SKM-1 (cell line): ENCODE data around the gene OGFOD3.
"Not testable (repeated sequence)": the region's sequence is repeated elsewhere in the genome, so short reads cannot be mapped to it uniquely, and the experiment has no call there.

Experiments
- DNase-seq: peaks from one replicate; lab custom pipeline; 2025; ENCODE audit not compliant: unreplicated experiment; lab: John Stamatoyannopoulos, UW

The OGFOD3 gene

DNA sequence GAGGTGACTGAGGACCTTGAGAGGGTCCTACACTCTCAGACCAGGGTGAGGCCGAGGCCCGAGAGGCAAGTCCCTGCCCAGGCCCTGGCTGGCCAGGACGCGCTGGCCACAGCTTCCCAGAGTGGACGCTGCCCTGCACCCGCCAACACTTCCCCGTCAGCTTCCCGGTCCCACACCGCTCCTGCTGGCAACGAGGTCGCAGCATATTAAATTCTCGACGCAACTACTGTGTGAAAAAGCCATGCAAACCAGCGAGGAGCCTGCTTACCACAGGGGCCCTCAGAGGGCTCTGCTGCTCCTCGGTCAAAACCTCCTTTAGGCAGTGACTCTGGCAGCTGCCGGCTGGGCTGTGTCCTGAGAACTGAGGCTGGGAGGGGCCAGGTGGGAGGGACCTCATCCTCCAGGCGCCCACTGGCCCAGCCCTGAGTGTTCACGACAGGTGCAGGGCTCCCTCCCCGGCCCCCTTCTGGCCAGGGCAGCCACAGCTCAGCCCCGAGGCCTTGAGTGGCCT lies 61.5 kb downstream of the OGFOD3 start:
- DNase-seq: no peak

DNA sequence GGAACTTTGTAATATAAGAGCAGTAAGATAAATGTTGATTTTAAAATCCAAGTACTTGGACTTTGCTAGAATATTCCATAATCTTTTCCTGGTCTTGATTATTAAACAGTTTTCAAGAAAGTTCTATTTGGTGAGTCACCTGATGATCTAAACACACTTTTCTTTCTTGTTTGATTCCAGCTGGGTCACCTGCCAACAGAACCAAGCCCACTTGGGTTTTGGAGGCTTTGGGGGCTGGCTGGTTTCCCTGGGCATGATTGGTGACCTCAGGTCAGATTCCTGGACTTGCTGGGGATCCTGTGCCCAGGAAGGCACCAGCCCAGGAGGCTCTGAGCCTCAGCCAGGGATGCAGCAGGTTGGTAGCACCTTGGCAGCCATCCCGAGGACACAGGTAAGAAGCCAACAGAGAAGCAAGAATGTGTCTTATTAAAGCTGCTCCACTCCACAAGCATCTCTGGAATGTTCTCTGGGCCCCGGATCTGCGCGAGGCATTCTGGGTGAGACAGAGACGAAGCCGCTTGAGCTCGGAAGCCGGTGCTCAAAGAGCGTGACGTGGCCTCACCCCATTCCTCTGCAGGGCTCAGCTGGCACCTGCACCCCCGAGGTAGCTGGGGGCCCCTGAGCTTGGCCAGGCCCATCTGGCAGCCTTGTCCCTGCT lies 62.5 kb downstream of the OGFOD3 start:
- no peak for DNase-seq

DNA sequence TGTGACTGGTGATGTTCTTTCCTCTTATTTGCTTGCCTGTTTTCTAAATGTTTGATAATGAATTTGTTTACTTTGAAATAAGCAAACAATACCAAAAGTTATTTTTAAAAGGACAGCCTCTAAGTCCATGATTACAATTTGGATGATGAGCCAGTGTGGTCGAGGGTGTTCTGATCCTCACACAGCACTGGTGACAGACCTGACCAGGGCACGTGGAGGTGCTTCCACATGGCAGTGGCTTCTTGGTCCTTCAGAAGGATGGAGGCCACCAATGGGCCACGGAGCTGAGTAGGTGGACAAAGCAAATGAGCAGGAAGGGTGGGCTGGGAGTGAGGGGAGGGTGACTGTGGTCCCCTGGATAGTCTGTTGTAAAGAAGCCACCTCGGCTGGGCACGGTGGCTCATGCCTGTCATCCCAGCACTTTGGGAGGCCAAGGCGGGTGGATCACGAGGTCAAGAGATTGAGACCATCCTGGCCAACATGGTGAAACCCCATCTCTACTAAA lies 63.5 kb downstream of the OGFOD3 start:
- no peak for DNase-seq

DNA sequence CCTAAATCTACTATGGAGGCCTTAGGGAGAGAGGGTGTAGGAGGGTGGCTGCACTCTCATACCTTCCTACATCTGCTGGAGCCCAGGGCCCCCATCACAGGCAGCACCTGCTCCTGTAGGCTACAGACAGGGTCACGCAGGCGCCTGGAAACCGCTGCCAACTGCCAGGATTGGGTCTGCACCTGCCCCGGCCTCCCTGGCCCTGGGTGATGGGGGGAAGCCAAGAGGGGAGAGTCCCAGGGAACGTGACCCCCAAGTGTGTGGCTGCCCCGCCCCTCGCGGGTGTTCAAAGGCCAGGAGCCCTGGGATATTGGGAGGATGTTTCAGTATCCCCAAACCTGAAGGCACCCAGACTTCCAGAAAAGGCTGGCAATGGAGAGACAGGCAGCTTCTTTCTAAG lies 64.9 kb downstream of the OGFOD3 start:
- no peak for DNase-seq

DNA sequence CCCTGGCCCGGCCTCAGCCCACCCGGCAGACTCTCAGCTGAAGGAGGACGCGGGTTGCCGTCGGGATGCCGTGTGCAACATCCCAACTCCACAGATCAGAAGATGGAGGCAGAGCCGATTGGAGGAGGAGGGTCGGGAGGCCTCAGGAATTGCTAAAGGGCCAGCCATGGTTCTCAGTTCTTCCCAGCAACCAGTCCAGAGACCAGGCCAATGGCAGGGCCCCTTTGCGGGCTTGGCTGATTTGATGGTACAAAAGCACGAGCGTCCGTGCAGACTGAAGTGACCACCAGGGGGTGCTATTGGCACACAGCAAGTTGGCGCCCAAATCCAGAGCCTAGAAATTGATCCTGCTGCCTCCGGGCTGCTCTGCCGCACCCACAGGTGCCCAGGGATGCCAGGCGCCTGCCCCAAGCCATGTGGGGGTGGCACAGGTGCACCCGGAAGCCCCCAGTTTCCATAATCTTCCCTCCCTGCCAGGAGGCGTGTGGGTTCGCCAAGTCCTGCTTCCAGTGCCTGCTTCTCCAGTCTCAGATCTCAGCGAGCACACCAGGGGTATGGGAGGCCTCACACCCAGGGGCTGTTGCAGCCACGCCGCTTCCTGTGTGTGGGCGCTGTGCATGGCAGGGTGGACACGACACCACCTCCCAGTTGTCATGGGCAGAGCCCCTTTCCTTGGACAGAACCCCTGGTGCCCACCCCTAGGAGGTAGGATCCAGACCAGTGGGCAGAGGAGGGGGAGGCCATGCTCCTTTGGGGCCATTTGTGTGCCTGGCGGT lies 66.5 kb downstream of the OGFOD3 start:
- DNase-seq: peak; percentile 80

DNA sequence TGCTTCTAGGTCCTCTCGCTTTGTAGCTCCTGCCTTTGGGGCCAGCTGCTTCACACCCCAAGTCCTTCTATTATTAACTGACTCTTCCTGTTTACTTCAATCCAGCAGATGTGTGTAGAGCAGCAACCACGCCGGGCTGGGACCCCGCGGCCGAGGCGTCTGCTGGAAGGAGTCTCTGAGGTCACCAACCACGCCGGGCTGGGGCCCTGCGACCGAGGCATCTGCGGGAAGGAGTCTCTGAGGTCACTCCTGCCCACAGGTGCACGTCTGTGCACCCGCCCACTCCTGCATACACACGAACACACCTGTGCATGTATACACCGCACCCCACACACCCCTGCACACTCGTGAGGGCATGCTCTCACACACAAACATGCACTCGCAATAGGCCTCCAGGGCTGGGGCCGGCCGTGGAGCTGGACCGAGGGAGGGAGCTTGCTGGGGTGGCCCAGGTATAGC lies 67.1 kb downstream of the OGFOD3 start:
- DNase-seq: no peak

DNA sequence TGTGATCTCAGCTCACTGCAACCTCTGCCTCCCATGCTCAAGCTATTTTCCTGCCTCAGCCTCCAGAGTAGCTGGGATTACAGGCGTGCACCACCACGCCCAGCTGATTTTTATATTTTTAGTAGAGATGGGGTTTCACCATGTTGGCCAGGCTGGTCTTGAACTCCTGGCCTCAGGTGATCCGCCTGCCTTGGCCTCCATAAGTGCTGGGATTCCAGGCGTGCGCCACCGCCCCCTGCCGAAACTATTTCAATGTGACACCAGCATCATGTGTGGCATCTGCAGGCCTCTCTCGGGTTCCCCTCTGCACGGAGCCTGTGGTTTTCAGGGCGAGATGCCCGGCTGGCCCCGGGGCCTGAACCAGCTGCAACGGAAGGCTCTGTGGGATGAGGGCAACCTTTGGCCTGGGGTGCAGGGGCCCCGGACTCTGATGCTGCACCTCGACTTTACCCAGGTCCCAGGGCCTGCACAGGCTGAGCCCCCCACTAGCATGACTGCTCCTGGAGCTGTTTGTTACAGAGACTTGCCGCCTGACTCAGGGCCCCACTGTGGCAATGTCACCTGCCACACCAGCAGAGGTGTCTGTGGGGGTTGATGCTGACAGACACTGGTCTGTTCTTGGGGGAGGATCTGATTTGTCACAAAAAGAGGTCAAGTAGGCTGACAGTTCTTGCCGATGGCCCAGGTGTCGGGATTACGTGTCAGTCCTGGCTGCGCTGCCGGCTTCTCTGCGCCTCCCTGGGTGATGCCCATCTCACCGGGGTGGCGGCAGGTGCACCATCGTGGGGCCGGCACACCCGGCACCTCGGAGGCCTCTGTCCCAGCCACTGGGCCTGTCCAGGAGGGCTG lies 68.0 kb downstream of the OGFOD3 start:
- no peak for DNase-seq

DNA sequence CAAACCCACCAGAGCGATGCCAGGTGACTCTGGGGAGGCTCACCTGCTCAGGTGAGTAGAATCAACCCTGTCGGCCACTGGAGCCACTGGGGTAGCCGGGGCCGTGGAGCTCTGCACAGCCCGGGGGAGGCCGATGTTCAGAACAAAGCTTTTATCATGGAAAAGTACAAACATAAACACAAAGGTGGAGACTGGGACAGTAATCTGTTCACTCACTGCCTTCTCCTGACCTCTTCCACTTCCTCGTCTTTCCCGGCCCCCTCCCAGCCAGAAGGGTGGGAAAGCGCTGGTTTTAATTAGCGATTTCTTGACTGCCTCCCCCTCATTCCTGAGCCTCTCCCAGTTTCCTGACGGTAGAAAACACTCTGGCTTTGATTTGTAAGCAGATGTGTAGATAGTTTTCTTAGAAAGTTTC lies 69.1 kb downstream of the OGFOD3 start:
- no peak for DNase-seq

DNA sequence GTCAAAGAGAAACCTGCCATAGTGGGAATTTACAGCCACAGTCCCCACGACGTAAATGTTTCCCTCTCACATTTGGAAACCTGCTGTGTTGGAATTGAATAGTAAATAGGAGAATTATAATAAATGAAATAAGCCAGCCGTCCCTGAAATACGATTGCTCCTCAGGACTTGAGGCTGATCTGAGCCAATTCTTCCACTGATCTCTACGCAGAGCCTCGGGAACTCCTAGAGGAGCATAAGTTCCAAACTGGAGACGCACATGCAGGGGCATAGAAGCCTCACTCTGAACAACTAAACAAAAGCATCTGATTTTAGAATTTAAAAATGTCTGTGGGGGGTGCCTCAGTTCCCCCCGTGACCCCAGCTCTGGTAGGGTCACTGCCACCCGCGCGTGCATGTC lies 69.5 kb downstream of the OGFOD3 start:
- DNase-seq: no peak

DNA sequence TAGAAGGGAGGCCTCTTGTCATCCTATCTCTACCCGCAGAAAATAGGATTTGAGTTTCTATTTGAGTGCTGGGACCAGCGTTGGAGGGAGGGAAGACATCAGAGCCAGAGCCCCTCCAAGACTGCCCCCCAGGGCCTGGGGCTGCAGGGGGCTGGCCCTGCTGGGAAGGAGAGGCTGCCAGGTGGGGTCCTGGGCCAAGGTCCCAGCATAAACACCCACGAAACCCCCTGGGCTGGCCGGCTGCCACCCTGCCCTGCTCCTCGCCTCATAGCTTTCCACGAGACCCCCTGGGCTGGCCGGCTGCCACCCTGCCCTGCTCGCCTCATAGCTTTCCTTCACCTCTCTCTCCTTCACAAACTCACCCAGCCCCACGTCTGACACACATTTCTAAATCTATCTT lies 70.0 kb downstream of the OGFOD3 start:
- DNase-seq: no peak

DNA sequence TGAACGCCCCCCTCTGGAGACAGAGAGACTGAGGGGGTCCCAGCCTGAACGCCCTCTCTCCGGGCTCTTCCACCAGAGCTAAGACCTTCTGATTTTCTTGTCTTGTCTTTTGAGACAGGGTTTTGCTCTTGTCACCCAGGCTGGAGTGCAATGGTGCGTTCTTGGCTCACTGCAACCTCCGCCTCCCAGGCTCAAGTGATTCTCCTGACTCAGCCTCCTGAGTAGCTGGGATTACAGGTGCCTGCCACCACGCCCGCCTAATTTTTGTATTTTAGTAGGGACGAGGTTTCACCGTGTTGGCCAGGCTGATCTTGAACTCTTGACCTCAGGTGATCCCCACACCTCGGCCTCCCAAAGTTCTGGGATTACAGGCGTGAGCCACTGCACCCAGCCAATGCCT lies 70.4 kb downstream of the OGFOD3 start:
- not testable (repeated sequence) for DNase-seq

DNA sequence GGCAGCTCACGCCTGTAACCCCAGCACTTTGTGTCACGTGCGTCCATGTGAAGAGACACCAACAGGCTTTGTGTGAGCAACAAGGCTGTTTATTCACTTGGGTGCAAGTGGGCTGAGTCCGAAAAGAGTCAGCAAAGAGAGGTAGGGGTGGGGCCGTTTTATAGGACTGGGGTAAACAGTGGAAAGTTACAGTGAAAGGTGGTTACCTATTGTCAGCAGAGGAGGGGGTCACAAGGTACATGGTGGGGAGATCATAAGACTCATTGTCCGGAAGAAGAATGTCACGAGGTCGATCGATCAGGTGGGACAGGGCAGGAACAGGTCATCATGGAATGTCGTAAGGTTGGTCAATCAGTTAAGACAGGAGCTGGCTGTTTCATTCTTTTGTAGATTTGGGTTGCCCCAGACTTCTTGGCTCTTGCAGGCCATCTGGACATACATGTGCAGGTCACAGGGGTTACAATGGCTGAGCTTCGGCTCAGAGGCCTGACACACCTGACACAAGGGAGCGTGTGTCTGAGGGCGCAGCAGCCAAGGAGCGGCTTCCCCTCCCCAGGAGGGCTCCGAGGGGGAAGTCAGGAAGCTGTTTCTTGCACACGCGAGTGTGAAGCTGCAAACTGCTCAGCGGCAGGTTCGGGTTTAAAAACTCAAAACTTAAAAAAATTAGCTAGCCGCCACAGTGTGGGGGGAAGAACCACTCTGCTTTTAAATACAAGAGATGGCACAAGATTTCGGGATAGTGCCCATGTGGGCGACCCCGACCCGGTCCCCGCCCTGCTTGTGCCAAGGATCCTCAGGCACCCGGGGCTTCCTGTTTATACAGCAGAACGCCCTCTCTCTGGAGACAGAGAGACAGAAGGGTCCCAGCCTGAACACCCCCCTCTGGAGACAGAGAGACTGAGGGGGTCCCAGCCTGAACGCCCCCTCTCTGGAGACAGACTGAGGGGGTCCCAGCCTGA lies 71.8 kb downstream of the OGFOD3 start:
- DNase-seq: no peak

DNA sequence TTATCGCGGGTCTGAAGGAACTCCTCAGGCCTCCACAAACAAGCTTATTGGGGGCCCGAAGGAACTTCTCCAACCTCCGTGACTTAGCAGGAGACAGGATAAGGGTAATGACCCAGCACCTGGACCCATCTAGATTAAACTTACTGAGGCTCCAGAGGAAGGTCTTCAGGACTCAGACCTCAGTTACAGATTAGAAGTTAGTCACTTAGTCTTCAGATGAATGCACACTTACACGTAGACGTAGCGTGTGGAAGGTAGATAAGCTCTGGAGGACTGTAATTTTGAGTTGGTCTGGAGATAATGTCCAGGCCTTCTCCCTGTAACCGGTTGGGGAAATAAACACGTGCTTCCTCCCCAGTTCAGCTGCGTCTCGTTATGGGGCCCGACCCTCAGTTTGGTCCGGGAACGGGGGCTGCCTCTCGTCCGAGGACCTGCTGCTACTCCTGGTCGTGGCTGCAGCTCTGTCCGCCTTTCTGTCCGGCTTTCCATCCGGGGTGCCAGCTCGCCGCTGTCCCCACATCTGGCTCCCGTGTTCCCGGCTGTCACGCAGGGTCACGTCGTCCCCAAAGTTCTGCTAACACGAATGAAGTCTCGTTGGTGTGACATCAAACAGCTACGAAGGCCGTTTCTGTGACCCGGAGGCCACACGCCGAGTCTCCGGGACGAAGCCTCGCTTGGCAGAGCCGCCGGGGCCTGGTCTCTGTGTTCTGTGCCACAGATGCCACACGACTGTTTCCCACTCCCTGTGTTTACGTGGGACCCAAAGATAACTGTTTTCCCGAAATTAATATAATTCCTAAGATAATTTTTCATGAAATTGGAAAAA lies 73.0 kb downstream of the OGFOD3 start:
- DNase-seq: no peak

DNA sequence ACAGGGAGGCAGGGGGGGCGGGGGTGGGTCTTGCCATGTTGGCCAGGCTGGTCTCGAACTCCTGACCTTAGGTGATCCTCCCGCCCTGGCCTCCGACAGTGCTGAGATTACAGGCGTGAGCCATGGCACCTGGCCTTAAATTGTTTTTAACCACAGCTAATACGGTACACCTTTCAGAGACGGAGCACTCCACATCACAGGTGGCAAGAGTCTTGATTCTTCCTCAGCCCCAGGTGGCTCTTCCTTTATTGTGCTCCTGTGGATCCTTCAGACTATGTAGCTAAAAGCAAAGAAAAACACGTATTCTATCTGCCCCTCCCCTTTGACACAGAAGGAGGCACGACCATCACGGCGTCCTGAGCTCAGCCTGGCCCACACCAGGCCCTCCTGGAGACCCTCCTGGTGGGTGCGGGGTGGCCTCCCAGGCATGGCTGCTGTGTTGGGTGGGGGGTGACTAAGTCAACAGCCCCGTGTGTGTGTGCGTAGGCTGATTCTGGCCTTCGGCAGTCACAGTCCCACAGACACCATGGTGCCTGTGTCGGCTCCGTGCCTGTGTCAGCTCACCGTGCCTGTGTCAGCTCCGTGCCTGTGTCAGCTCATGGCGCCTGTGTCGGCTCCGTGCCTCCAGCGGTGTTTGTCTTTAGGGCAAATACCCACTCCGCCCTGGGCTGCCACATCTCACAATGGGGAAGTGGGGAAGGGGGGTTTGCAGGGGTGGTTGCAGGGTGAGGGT lies 74.0 kb downstream of the OGFOD3 start:
- no peak for DNase-seq

DNA sequence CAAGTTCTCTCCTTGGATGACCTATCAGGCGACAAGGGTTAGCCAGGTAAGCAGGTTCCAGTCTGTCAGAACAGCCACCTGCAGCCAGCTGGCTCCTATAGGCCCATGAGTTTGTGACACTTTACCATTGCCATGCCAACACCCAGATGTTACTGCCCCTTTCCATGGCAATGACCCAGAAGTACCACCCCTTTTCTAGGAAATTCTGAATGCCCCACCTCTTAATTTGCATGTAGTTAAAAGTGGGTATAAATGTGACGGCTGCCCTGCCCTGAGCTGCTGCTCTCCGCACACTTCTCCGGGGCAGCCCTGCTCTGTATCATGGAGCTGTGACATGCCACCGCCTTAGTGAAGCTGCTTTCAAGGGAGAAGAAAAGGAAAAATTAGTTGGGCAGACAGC lies 74.8 kb downstream of the OGFOD3 start:
- DNase-seq: no peak

DNA sequence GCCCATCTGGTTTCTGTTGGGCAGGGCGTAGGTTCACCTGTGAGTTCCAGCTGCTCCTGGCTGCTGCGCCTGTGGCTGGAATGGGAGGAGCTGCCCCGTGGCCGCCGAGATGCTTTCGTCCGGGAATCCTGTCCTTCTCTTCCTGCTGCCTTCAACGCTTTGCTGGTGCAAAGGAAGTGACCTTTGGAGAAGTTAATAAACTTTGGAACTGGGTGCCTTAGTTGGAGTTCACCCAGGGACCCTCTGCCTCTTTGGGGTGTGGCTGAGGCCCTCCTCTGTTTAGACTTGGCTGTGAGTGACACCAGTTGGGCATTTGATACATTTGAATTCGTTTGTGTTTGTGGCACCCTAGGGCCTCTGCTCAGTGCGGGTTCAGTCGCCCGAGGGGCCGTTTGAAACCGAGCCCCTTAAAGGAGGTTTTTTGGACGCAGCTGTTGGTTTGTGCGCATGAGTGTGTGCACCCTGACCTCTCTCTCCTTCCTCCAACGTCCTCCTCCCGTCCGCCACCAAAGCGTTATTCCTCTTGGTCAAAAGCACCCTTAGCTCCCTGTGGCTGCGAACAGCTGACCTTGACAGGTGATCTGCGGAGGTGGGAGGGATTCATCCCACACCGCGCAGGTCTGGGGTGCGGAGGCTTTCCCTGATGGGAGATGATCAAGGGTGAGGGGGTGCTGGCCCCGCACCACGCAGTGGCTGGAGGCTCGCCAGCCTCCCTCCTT lies 75.9 kb downstream of the OGFOD3 start:
- DNase-seq: no peak

DNA sequence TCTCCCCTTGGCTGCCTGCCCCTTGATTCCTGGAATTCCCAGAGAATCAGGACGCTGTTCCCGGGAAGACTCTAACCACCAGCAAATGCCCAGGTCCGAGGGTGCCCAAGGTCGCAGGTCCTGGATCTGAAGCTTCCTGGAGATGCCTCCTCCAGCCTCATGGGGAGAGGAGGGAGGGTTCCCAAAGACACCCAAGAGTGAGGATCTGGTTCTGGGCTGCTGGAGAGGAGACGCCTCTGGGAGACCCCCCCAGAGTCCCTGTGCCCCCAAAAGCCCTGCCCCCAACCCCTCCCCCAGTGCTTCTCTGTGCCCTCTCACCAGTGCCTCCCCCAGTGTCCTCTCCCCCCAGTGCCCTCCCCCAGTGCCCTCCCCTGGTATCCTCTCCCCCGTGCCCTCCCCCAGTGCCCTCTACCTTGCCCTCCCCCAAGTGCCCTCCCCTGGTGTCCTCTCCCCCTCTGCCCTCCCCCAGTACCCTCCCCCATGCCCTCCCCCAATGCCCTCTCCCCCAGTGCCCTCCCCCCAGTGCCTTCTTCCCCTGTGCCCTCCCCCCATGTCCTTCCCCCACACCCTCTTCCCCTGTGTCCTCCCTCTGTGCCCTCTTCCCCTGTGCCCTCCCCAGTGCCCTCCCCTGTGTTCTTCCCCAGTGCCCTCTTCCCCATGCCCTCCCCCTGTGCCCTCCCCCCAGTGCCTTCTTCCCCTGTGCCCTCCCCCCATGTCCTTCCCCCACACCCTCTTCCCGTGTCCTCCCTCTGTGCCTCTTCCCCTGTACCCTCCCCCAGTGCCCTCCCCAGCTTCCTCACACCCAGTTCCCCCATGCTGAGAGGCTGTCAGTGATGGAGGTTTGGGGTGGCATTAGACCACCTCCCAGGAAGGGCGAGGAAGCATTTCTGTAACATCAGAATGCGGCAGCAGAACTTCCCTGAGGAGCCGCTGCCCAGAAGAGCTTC lies 78.5 kb downstream of the OGFOD3 start:
- no peak for DNase-seq
